HCT116 (cell line): ENCODE results near the gene CCND2. TPM values are rescaled to one million over a fixed set of nuclear protein-coding genes. Genes with fewer than 3 reads are reported as not detected.

ENCODE experiments used
- ATAC-seq: fragments of 200-7000 bp; cut with Tn5 transposase; 2 replicates; pipeline ENCODE4 v1.9.1; 2020; ENCODE audit warnings: mild to moderate bottlenecking, moderate library complexity
- BruUV-seq: library from RNA; stranded (reverse); fragments of 400-500 nt; replicated peaks from 2 replicates; lab custom pipeline; 2021; lab: Mats Ljungman, UMichigan
- CTCF ChIA-PET: fragments of 300-600 bp; sonication (Branson Sonifier 250); formaldehyde crosslinking; loops from one replicate; lab custom pipeline; 2021; ENCODE audit warnings: antibody characterized with exemption; lab: Charles Lee
- POLR2A ChIA-PET: fragments of 300-600, 350-600 bp; sonication (Branson Sonifier 250); formaldehyde crosslinking; loops from one replicate; lab custom pipeline; 2021; ENCODE audit warnings: antibody characterized with exemption; lab: Charles Lee
- RAD21 ChIA-PET, 2 experiments: fragments of 300-600 bp; sonication (Branson Sonifier 250); formaldehyde crosslinking; loops; one replicate each; lab custom pipeline; 2023; ENCODE audit warnings: low total read pairs in 2 of 2; ENCODE audit not compliant: uncharacterized antibody in 2 of 2, unreplicated experiment in 2 of 2, low non-redundant PET in 1 of 2; lab: Charles Lee
- DNase-seq: peaks from one replicate; pipeline ENCODE4 v3.0.0-alpha.2; 2010; ENCODE audit warnings: low read depth, low spot score
- H2AFZ ChIP-seq: fragments of 200-600 bp; shearing (Covaris generic), sonication (generic); 2 replicates; pipeline ENCODE4 v1.6.1; 2017; ENCODE audit warnings: low read depth, mixed run types, mixed read lengths, antibody characterized with exemption, low read length; ENCODE audit not compliant: poor library complexity, severe bottlenecking
- H3K27ac ChIP-seq: 2 replicates; pipeline ENCODE4 v1.5.1; 2012; ENCODE audit warnings: low read depth, low read length
- H3K27me3 ChIP-seq: fragments of 200-600 bp; sonication (generic); 2 replicates; pipeline ENCODE4 v1.6.1; 2016; ENCODE audit warnings: mixed run types, low read length, mixed read lengths; ENCODE audit not compliant: insufficient read depth
- H3K36me3 ChIP-seq, 2 experiments: fragments of 200-500 bp in 1 of 2; fragments of 200-600 bp in 1 of 2; sonication (Bioruptor generic) in 1 of 2; sonication (generic) in 1 of 2; 2 replicates each; pipeline versions ENCODE4 v1.5.1 to v1.6.1; 2014 to 2016; ENCODE audit warnings: low read length in 2 of 2, inconsistent platforms in 1 of 2, mixed read lengths in 1 of 2, mixed run types in 1 of 2; ENCODE audit not compliant: insufficient read depth in 2 of 2, control insufficient read depth in 1 of 2
- H3K4me1 ChIP-seq, 2 experiments: fragments of 200-600 bp in 1 of 2; sonication (generic) in 1 of 2; 2 replicates each; pipeline versions ENCODE4 v1.5.1 to v1.6.1; 2012 to 2017; ENCODE audit warnings: low read length in 2 of 2, inconsistent platforms in 1 of 2, mild to moderate bottlenecking in 1 of 2, mixed read lengths in 1 of 2, mixed run types in 1 of 2, moderate library complexity in 1 of 2; ENCODE audit not compliant: insufficient read depth in 2 of 2, control insufficient read depth in 1 of 2
- H3K4me2 ChIP-seq: fragments of 200-600 bp; sonication (generic); 2 replicates; pipeline ENCODE4 v1.6.1; 2017; ENCODE audit warnings: mixed run types, low read length, mixed read lengths
- H3K4me3 ChIP-seq, 2 experiments: fragments of 200-600 bp in 1 of 2; sonication (generic) in 1 of 2; replicated peaks in 1 of 2; 2 replicates each; pipeline ENCODE4 v1.5.1; 2011 to 2016; ENCODE audit warnings: low read length in 2 of 2, control low read depth in 1 of 2, low read depth in 1 of 2, mild to moderate bottlenecking in 1 of 2, mixed read lengths in 1 of 2, mixed run types in 1 of 2
- H3K79me2 ChIP-seq: fragments of 200-600 bp; sonication (generic); 2 replicates; pipeline ENCODE4 v1.6.1; 2017; ENCODE audit warnings: mild to moderate bottlenecking, mixed run types, low read length, moderate library complexity, mixed read lengths; ENCODE audit not compliant: insufficient read depth
- H3K9ac ChIP-seq: fragments of 200-600 bp; sonication (generic); 2 replicates; pipeline ENCODE4 v1.6.1; 2016; ENCODE audit warnings: low read length, mixed read lengths
- H3K9me2 ChIP-seq: fragments of 200-600 bp; sonication (generic), shearing (Covaris generic); 2 replicates; pipeline ENCODE4 v1.6.1; 2017; ENCODE audit warnings: mixed run types, mild to moderate bottlenecking, moderate library complexity; ENCODE audit not compliant: insufficient read depth
- H3K9me3 ChIP-seq, 2 experiments: fragments of 200-500 bp in 1 of 2; fragments of 200-600 bp in 1 of 2; sonication (Bioruptor generic) in 1 of 2; sonication (generic) in 1 of 2; 2 replicates each; pipeline ENCODE4 v1.6.1; 2014 to 2017; ENCODE audit warnings: low read length in 2 of 2, mixed read lengths in 2 of 2, inconsistent platforms in 1 of 2, low read depth in 1 of 2, mild to moderate bottlenecking in 1 of 2, mixed run types in 1 of 2, moderate library complexity in 1 of 2; ENCODE audit not compliant: control insufficient read depth in 1 of 2, insufficient read depth in 1 of 2
- H4K20me1 ChIP-seq: fragments of 200-600 bp; sonication (generic), shearing (Covaris generic); 2 replicates; pipeline ENCODE4 v1.6.1; 2017; ENCODE audit warnings: mixed run types, mild to moderate bottlenecking, moderate library complexity; ENCODE audit not compliant: insufficient read depth
- CBX3 ChIP-seq: IDR thresholded peaks from 2 replicates; pipeline ENCODE4 v1.6.1; 2012; ENCODE audit warnings: low read depth
- CEBPB ChIP-seq: IDR thresholded peaks from 2 replicates; pipeline ENCODE4 v1.6.1; 2012; ENCODE audit warnings: low read depth
- EGR1 ChIP-seq: IDR thresholded peaks from 2 replicates; pipeline ENCODE4 v1.6.1; 2012; ENCODE audit warnings: low read depth
- FOSL1 ChIP-seq: IDR thresholded peaks from 2 replicates; pipeline ENCODE4 v1.6.1; 2012; ENCODE audit warnings: low read depth
- JUND ChIP-seq: IDR thresholded peaks from 2 replicates; pipeline ENCODE4 v1.6.1; 2012
- MAX ChIP-seq: IDR thresholded peaks from 2 replicates; pipeline ENCODE4 v1.6.1; 2012
- POLR2A ChIP-seq: IDR thresholded peaks from 2 replicates; pipeline ENCODE4 v1.7.0; 2011; ENCODE audit warnings: borderline replicate concordance; ENCODE audit not compliant: insufficient read depth, insufficient read length; ENCODE audit errors: extremely low read depth
- POLR2AphosphoS5 ChIP-seq: IDR thresholded peaks from 2 replicates; pipeline ENCODE4 v1.6.1; 2011; ENCODE audit warnings: mild to moderate bottlenecking, low read depth, low read length, moderate library complexity
- RAD21 ChIP-seq: IDR thresholded peaks from 2 replicates; pipeline ENCODE4 v1.6.1; 2012; ENCODE audit warnings: low read depth, mild to moderate bottlenecking
- SP1 ChIP-seq: IDR thresholded peaks from 2 replicates; pipeline ENCODE4 v1.6.1; 2012; ENCODE audit warnings: low read depth
- TCF7L2 ChIP-seq: IDR thresholded peaks from 2 replicates; pipeline ENCODE4 v1.7.0; 2011; ENCODE audit warnings: borderline replicate concordance, inconsistent platforms; ENCODE audit not compliant: insufficient read depth, insufficient read length; ENCODE audit errors: extremely low read depth
- YY1 ChIP-seq: IDR thresholded peaks from 2 replicates; pipeline ENCODE4 v1.6.1; 2011; ENCODE audit warnings: low read length, low read depth, moderate library complexity, mild to moderate bottlenecking; ENCODE audit not compliant: insufficient replicate concordance; ENCODE audit errors: extremely low read depth
- ZBTB33 ChIP-seq: IDR thresholded peaks from 2 replicates; pipeline ENCODE4 v1.6.1; 2011; ENCODE audit warnings: mild to moderate bottlenecking, low read length, moderate library complexity; ENCODE audit not compliant: insufficient replicate concordance; ENCODE audit errors: extremely low read depth
- ZFX ChIP-seq: fragments of 450-650 bp; IDR thresholded peaks from 2 replicates; pipeline ENCODE4 v1.6.1; 2017
- ZNF274 ChIP-seq: fragments of 200-500 bp; sonication (Bioruptor generic); IDR thresholded peaks from 2 replicates; pipeline ENCODE4 v1.6.1; 2014; ENCODE audit warnings: mild to moderate bottlenecking, low read depth, low read length, inconsistent platforms
- intact Hi-C: fragments of 100-400 bp; cut with micrococcal nuclease; formaldehyde crosslinking; loops from 2 replicates; pipeline ENCODE4 v1.10.0; 2022
- total RNA-seq: library from RNA; stranded (reverse); gene quantifications from one replicate; pipeline ENCODE4 v1.2.1, GENCODE V29; 2021; ENCODE audit not compliant: unreplicated experiment
- TF ChIP-seq, protein P1 (sequence below), 3 experiments: fragments of 200-600 bp in 1 of 3; sonication (generic) in 1 of 3; IDR thresholded peaks in 2 of 3; conservative IDR thresholded peaks in 1 of 3; 2 replicates each; pipeline ENCODE4 v1.5.1; 2012 to 2017; ENCODE audit warnings: low read depth in 2 of 3, low read length in 2 of 3, antibody characterized with exemption in 1 of 3, borderline replicate concordance in 1 of 3, control low read depth in 1 of 3, mild to moderate bottlenecking in 1 of 3, mixed read lengths in 1 of 3, mixed run types in 1 of 3, moderate library complexity in 1 of 3; ENCODE audit not compliant: insufficient read depth in 1 of 3
- TF ChIP-seq, protein P2 (sequence below): IDR thresholded peaks from 2 replicates; pipeline ENCODE4 v1.6.1; 2012

The CCND2 gene
- total RNA-seq, 1 experiment from 2014 or later: 1.1 TPM

DNA sequence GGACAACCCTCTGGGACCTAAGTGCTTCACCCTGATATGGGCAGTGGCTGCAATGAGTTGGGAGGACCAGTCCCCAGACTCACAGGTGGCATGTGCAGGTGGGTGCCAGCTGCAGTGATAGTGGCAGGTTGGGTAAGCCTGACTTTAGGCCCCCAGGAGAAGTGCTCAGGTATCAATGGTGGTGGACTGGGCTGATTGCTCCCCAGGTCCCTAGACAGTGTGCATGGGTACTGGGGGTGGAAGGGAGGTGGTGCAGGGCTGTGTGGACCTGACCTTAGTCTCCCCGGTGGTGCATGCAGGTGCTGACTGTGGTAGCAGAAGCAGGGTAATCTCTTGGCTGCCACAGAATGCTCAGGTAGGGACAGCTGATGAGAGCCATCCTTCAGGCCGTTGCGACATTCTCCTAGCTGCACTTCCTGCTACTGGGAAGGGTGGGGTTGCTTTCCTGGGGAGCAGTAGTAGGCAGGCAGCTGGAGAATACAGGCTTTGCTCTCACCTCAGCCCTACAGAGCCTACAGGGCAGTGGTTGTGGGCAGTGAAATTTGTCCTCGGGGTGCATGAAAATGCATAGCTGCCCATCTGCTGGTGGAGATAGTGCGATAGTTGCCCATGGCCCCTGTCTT lies 33.3 kb upstream of the CCND2 start:
- Histone ChIP-seq H3K79me2 (no peaks in the 10 kb centered on the region), H3K9me2 (no peaks in the 10 kb centered on the region), H3K36me3 (no peaks in the 10 kb centered on the region), H3K9ac (no peak overlapping the region), H3K9me3 (no peaks in the 10 kb centered on the region), H3K27me3 (peaks cover 36% of the 10 kb centered on the region), H3K4me3 (no peak overlapping the region), H3K27ac (no peak overlapping the region), H4K20me1 (no peaks in the 10 kb centered on the region), H3K4me2 (no peak overlapping the region), H2AFZ (no peak overlapping the region), H3K4me1 (no peaks in the 10 kb centered on the region)
- DNase-seq (no peak), ATAC-seq (no peak)
- no peak for TF ChIP-seq MAX
- TF ChIP-seq ZNF274: no peak
- no peak for TF ChIP-seq RAD21
- TF ChIP-seq ZFX: no peak
- intact Hi-C loops: no loop called here
- POLR2A ChIA-PET: no interaction called here
- CTCF ChIA-PET: no interaction called here
- RAD21 ChIA-PET: no interaction called here
- BruUV-seq: no TSS peak

DNA sequence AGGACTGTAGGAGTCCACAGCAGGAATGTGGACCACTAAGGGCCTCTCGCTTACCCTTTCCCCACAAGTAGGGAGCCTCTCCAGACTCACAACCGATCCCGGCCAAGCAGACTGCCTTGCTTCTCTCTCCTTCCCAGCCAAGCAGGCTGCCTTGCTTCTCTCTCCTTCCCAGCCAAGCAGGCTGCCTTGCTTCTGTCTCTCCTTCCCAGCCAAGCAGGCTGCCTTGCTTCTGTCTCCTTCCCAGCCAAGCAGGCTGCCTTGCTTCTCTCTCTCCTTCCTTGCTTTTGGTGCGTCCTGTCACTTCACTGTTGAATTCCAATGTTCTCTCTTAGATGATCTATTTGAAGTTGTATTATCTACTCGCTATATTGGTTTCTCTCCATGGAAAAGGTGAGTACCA lies 32.6 kb upstream of the CCND2 start:
- BruUV-seq: no TSS peak
- intact Hi-C loops: no loop called here
- POLR2A ChIA-PET: no interaction called here
- TF ChIP-seq ZNF274: no peak
- no peak for TF ChIP-seq SP1
- TF ChIP-seq POLR2AphosphoS5: no peak
- TF ChIP-seq FOSL1: no peak
- TF ChIP-seq, protein P1, sequence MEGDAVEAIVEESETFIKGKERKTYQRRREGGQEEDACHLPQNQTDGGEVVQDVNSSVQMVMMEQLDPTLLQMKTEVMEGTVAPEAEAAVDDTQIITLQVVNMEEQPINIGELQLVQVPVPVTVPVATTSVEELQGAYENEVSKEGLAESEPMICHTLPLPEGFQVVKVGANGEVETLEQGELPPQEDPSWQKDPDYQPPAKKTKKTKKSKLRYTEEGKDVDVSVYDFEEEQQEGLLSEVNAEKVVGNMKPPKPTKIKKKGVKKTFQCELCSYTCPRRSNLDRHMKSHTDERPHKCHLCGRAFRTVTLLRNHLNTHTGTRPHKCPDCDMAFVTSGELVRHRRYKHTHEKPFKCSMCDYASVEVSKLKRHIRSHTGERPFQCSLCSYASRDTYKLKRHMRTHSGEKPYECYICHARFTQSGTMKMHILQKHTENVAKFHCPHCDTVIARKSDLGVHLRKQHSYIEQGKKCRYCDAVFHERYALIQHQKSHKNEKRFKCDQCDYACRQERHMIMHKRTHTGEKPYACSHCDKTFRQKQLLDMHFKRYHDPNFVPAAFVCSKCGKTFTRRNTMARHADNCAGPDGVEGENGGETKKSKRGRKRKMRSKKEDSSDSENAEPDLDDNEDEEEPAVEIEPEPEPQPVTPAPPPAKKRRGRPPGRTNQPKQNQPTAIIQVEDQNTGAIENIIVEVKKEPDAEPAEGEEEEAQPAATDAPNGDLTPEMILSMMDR (IDR thresholded peaks at IDR 0.05 in 2 of 3, conservative IDR thresholded peaks at IDR 0.05 in 1 of 3; ENCODE audit: borderline replicate concordance in 1 of 3, insufficient read depth in 1 of 3, low read depth in 2 of 3, low read length in 2 of 3): no peak
- TF ChIP-seq, protein P2, sequence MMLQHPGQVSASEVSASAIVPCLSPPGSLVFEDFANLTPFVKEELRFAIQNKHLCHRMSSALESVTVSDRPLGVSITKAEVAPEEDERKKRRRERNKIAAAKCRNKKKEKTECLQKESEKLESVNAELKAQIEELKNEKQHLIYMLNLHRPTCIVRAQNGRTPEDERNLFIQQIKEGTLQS: no peak
- no peak for TF ChIP-seq JUND
- no peak for TF ChIP-seq CBX3
- no peak for TF ChIP-seq CEBPB
- TF ChIP-seq RAD21: no peak
- TF ChIP-seq ZFX: no peak
- no peak for TF ChIP-seq EGR1
- TF ChIP-seq YY1: no peak
- no peak for TF ChIP-seq TCF7L2
- no peak for TF ChIP-seq ZBTB33
- TF ChIP-seq POLR2A: no peak

More for the DNA sequence above, 32.6 kb upstream of the CCND2 start:
- CTCF ChIA-PET: no interaction called here
- no peak overlapping the region for H3K4me2 ChIP-seq
- H3K9ac ChIP-seq: no peak overlapping the region
- no peaks in the 10 kb centered on the region for H3K9me3 ChIP-seq
- no peaks in the 10 kb centered on the region for H4K20me1 ChIP-seq
- no peaks in the 10 kb centered on the region for H3K9me2 ChIP-seq
- H2AFZ ChIP-seq: no peak overlapping the region
- ATAC-seq (no peak), DNase-seq (no peak)
- H3K27ac ChIP-seq: no peak overlapping the region
- H3K4me3 ChIP-seq: no peak overlapping the region
- peaks cover 36% of the 10 kb centered on the region for H3K27me3 ChIP-seq
- RAD21 ChIA-PET: no interaction called here
- H3K79me2 ChIP-seq: no peaks in the 10 kb centered on the region
- no peaks in the 10 kb centered on the region for H3K36me3 ChIP-seq
- no peaks in the 10 kb centered on the region for H3K4me1 ChIP-seq
